Measurements from ENCODE around the gene GCAT.
"Not testable (repeated sequence)": the region's sequence is repeated elsewhere in the genome, so short reads cannot be mapped to it uniquely, and the experiment has no call there.

GCAT gene

DNA sequence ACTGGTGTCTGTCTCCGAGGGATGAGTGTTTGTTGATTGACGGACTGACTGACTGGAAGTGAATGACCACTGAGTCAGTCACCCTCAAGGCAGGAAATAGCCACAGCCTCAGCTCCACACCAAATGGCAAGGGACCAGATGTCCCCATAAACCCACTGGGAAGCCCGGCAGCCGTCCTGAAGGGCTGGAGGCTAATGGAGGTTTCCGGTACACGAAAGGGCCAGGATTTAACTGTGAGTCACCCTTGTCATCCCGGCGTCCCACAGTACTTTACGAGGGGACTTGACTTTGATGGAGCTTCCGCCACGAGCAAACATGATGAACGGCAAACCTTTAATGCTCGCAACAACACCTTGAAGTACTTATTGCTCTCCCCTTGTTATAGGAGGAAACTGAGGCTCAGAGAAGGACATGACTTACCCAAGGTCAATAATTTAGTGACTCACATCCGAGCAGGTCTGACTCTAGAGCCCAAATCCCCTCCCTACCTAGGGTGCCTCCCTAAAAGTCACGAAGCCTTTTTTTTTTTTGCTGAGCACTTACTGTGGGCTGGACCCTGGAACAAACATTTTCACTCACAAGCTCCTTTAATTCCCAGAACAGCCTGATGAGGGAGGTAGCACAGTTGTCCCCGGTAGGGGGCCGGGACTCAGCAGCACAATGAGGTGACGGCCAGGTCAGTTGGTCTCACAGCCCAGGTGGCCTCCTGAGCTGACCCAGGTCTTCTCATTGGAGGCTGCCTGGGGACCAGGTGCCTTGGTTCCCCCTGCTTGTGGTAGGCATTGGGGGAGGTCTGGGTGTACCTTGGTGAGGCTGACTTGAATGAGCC lies 25.2 kb upstream of the GCAT start:
- DNase-seq: peak; percentile 63

DNA sequence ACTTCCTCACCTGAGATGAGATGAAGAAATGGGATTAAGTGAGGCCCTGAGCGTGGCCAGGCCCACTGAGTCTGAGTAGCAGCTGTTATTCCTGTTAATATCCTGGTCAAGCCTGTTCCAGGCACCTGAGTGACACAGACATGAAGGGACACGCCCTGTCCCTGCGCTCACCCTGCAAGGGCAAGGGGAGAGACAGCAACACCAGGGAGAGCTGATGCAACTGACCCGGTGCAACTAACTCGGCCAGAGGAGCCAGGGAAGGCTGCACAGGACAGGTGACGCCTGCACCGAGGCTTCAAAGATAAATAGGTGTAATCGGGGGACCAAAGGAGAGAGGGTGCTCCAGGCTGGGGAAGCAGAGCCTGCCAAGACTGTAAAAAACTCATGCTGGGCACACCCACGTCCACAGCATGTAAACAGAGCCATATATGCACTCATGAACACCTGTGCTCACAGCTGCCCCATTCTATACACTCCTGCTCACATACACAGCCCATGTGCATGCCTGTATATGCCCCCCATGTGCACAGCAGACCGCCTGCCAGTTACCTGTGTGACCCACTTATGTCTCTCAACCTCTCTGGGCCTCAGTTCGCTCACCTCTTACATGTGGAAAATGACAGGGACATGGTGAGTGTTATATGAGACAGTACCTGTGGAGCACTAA lies 22.8 kb upstream of the GCAT start:
- DNase-seq: no peak

DNA sequence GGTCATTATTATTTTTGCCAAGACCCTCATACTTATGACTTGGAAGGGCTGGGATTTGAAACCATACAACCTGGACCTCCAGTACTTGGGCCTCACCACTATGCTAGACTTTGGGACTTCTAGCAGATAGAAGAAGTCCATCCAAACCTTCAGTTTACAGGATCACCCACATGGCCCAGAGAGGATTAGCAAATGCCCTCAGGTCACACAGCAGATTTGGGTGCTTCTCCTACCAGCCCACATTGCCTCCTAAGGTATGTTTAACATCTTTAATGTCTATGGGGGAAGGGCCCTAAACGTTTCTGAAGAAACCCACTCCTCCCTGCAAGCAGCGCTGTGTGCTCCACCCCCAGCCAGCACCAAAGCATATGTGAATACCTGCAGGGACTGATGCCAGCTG lies 17.5 kb upstream of the GCAT start:
- no peak for DNase-seq

DNA sequence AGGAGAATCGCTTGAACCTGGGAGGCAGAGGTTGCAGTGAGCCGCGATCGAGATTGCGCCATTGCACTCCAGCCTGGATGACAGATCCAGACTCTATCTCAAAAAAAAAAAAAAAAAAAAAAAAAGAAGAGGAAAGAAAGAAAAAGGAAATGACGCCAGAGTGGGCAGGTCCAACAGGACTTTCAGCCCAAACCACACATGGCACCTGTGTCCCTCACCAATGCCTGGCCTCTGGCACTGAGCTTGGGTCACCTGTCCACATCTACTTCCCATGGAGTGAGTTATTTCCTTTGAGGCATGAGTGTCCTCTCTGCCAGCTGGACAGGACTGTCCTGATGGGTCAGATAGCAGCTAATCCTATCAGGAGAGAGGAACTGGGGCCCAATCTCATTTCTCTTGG lies 15.2 kb upstream of the GCAT start:
- DNase-seq: no peak

DNA sequence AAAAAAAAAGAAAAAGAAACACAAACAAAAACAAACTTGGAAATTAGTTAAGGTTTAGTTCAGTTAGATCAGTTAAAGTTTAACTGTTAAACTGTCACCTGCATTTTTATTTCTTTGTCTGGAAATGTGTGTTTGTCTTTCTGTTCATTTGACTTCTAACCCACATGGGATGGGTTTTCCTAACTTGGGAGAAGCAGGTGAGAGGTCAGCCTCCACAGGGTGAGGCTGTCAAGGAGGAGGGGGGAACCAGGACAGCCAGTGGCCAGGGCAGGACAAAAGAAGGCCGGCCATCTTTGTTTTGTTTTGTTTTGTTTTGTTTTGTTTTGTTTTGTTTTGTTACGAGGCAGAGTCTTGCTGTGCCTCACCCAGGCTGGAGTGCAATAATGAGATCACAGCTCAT lies 13.4 kb upstream of the GCAT start:
- DNase-seq: no peak

DNA sequence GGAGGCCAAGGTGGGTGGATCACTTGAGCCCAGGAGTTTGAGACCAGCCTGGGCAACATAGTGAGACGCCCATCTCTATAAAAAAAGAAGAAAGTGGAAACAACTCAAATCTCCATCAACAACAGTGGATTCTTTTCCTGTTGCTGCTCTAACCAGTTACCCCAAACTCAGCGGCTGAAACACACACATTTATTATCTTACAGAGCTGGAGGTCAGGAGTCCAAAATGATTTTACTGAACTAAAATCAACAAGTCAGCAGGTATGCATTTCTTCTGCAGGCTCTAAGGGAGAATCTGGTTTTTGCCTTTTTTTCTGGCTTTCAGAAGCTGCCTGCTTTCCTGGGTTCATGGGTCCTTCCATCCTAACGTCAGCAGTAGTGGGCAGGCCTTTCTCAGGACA lies 11.7 kb upstream of the GCAT start:
- DNase-seq: no peak

DNA sequence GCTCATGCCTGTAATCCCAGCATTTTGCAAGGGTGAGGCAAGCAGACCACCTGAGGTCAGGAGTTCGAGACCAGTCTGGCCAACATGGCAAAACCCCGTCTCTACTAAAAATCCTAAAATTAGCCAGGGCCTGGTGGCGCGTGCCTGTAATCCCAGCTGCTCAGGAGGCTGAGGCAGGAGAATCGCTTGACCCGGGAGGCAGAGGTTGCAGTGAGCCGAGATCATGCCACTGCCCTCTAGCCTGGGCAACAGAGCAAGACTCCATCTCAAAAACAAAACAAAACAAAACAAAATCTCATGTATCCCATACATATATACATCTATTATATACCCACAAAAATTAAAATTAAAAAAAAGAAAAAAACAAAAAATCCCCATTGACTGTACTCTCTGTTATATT lies 10.5 kb upstream of the GCAT start:
- DNase-seq: not testable (repeated sequence)

DNA sequence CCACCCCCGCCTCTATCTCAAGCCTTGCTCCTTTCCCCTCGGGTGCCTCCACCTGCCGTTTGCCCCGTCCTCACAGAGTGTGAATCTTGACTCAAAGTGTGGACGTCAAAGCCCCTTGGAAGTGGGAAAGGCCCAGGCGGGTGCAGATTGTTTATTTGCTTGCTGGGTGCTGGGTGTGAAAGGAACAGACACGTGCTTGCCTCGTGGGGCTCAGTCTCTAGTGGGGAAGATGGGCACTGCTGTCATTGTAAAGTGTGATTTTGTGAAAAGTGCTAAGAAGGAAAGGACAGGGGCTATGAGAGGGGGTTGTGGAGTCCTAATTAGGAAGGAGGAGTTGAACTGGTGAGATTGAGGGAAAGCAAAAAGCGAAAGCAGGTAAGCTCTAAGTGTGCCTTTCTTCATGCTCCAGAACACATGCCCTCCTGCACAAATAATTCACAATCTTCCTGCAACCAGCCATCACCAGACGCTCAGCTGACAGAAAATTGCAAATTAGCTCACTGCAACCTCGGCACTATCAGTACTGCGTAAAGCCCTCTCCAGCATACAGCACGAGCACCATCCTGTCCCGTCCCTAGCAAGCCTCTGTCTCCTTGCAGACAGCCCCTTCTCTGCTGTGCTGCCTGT lies 9.7 kb upstream of the GCAT start:
- DNase-seq: no peak

DNA sequence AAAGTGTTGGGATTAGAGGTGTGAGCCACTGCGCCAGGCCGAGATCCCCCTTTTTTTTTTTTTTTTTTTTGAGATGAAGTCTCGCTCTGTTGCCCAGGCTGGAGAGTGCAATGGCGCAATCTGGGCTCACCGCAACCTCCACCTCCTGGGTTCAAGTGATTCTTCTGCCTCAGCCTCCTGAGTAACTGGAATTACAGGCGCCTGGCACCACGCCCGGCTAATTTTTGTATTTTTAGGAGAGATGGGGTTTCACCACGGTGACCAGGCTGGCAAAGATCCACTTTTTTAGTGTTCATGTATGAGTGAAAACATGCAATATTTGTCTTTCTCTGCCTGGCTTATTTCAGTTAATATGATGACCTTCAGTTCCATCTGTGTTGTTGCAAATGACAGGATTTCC lies 7.8 kb upstream of the GCAT start:
- DNase-seq: not testable (repeated sequence)

DNA sequence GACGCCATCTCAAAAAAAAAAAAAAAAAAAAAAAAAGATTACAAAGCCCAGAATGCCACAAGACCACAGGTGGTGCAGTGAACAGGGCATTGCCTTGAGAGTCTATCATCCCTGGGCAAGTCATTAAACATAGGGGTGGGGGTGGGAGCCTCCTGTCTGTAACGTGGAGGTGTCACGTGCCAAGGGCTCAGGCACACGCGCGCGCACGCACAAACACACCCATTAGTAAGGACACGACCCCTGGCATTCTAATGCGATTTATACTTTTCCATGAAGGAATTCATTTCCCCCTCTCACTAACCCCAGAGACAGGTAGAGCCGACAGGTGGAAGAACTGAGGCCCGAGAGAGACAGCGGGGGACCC lies 5.8 kb upstream of the GCAT start:
- no peak for DNase-seq

DNA sequence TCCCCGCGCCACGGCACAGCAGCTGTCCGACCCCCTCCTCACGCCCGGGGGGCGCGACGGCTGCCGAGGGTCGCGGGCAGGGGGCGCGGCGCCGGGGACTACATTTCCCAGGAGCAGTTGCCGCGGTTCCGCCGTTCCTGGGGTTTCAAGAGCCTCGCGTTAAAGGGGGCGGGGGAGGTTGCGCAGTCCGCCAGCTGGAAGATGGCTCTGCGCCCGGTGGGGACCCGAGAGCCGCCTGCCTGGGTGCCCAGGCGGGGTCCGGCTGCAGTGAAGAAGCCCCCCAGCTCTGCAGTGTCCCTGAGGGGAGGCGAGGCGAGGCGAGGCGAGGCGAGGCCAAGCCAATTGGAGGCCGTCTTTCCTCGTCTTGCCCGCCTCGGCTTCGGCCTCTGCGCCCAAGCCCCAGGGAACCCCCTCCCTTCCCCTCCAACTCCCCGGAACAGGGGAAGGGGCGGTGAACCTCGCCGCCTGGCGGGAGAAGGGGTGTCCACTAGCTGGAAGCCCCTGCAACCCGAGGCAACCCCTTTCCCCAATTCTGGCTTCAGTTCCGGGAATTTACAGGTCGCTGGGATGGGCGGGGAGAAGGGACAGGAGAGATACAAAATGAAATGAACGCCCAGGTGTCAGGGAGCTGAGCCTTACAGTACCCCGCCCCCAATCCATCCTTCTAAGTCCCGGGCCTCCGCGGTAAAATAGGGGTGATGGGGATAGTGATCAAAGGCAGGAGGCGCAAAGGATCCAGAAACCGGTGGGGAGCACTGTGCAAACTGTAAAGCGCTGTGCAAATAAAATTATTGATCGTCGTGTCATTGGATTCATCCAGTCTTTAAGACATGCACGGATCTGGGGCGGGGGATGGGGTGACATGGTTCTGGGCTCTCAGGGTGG lies 5.2 kb upstream of the GCAT start:
- no peak for DNase-seq

DNA sequence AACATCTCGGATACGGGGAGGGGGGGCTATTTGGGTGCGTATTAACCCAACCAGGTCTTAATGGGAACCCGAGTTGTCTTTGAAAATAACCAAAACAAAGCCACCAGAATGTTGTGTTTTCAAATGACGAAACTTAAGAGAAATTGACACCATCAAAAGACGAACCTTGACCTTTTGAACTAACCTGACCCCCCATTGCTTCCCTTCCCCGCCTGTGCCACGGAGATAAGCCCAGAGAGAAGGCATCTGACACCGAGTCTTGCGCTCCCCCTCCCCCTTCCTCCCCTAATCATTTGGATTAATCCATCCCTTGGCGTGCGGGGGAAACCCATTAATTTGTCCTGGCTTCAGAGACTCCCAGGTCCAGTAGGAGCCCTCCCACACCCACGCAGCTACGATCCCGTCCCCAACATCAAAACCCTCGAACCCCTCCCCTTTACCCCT lies 4.5 kb upstream of the GCAT start:
- no peak for DNase-seq

DNA sequence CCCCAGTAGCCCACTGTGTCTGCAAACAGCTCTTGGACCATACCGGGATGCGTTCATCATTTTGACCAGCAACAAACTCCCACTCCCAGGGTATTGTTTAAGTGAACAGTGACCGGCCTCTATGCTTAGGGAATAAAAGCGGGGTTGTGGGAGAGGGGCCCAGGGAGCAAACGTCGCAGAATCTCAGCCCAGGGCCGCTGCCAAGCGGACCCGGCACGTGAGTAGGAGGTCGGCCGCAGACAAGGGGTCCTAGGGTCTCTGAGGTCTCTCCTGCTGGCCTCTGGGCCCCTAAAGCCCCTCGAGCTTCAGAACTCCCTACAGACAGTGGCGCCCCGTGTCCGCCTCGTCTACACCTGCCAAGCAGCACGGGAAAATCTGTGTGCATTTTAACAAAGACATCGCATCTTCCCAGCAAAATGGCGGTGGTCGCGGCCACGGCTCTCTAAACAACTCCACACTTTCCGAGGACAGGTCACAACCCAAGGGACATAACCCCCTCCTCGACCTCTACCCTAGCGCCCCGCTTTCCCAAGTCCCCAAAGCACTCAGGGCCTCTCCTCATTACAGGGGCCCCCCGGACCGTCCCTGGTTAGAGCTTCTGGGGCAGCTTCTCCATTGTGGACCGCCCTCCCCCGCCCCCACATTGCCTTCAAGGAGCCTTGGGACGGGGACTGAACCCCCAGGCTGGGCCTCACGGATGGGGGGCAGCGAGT lies 3.9 kb upstream of the GCAT start:
- DNase-seq: no peak

DNA sequence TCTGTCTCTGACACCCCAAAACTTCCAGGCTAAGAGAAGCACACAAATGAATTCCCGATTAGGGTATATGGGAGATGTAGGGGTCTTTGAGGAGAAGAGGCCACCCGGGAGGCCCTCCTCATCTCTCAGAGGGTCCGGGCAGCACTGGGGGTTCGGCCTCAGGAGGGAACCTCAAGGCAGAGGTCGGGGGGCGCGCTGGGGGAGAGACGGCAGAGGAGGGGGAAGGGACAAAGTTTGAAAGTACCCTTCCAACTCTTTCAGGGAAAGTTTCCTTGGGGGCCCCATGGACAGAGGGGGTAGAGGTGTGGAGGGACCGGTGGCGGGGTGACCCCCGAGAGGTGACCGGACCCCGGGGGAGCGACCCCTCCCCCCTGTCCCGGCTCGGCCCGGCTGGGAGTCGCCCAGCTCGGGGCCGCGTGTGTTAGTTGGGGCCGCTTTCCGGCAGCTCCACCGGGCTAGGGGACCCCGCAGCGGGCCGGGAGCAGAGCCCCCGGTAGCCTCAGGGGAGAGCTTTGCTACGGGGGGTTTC lies 3.3 kb upstream of the GCAT start:
- DNase-seq: no peak

DNA sequence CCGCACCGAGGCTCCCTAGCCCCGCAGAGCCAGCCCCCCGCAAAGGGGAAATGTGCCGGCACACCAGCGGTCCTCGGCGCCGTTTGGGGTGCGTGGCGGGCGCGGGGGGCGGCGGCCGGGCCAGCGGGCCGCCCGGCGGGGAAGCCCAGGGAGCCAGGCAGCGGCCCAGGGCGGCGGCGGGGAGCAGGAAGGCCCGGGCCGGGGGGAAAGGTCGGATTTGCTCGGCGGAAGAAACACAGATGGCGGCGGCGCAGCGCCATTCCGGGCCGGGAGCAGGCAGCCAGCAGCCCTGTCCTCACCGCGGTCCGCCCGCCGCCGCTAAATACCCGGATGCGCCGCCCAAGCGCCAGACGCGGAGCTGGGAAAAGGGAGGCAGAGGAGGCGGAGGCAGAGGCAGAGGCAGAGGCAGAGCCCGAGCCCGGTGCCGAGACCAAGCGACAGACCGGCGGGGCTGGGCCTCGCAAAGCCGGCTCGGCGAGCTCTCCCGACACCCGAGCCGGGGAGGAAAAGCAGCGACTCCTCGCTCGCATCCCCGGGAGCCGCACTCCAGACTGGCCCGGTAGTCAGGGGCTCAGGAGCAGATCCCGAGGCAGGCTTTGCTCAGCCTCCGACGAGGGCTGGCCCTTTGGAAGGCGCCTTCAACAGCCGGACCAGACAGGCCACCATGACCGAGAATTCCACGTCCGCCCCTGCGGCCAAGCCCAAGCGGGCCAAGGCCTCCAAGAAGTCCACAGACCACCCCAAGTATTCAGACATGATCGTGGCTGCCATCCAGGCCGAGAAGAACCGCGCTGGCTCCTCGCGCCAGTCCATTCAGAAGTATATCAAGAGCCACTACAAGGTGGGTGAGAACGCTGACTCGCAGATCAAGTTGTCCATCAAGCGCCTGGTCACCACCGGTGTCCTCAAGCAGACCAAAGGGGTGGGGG lies 2.6 kb upstream of the GCAT start:
- DNase-seq: peak; percentile 76

DNA sequence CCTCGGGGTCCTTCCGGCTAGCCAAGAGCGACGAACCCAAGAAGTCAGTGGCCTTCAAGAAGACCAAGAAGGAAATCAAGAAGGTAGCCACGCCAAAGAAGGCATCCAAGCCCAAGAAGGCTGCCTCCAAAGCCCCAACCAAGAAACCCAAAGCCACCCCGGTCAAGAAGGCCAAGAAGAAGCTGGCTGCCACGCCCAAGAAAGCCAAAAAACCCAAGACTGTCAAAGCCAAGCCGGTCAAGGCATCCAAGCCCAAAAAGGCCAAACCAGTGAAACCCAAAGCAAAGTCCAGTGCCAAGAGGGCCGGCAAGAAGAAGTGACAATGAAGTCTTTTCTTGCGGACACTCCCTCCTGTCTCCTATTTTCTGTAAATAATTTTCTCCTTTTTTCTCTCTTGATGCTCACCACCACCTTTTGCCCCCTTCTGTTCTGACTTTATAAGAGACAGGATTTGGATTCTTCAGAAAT lies 1.9 kb upstream of the GCAT start:
- no peak for DNase-seq

DNA sequence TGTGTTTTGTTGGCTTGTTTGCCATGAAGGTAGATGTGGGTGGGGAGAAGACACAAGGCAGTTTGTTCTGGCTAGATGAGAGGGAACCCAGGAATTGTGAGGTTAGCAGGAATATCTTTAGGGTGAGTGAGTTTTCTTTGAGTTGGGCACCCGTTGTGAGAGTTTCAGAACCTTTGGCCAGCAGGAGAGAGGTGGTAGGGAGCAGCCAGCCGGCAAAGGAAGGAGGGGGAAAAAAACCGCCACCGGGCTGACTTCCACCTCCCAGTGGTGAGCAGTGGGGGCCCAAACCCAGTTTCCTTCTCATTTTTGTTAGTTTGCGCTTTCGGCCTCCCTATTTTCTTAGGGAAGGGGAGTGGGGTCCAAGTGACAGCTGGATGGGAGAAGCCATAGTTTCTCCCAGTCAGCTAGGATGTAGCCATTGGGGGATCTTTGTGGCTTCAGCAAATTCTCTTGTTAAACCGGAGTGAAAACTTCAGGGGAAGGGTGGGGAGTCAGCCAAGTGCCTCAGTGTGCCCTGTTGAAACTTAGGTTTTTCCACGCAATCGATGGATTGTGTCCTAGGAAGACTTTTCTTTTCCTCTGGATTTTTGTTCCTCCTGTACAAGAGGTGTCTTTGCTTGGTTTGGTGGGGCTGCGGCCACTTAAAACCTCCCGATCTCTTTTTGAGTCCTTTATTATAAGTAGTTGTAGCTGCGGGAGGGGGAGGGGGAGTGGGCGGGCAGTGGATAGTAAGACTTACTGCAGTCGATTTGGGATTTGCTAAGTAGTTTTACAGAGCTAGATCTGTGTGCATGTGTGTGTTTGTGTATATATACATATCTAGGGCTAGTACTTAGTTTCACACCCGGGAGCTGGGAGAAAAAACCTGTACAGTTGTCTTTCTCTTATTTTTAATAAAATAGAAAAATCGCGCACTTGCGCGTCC lies 1.1 kb upstream of the GCAT start:
- no peak for DNase-seq

DNA sequence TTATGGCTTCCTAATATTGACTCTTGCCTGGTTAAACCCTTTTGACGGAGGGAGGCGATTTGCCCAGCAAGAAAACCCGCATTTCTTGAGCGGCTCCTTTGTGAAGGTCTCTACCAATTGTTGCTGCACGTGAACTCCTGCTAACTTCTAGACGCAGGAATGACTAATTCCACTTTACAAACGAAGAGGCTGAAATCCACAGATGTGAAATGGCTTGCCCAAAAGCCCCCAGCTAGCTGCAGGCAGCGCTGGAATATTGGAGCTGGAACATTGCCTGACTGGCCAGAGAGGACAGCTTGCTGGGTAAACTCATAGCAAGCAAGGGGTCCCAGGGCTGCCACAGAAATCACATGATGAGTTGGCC lies 542 bp downstream of the GCAT start:
- no peak for DNase-seq

DNA sequence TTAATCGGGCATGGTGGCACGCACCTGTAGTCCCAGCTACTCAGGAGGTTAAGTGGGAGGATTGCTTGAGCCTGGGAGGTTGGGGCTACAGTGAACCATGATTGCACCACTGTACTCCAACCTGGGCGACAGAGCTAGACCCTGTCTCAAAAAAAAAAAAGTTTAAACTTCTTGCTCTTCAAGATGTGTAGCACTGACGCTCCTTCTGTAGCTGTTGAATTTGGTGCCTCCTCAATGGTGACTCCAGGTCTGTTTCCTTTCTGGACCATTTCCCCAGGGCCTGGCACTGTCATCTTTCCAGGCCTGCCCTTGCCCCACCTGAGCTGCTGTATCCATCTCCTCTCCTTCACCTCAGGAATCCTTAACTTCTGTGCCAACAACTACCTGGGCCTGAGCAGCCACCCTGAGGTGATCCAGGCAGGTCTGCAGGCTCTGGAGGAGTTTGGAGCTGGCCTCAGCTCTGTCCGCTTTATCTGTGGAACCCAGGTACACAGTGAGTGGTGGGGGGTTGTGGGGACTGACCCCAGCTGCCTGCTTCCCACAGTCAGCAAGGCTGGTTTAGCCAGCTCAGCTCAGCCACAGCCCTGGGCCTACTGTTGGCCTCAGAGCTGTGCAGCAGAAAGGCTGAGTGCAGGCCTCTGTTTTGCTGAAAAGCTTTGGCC lies 2.1 kb downstream of the GCAT start:
- no peak for DNase-seq

Data from T1000 (cell line).